Measurements from ENCODE around the gene GRB10. TPM values are rescaled to one million over a fixed set of nuclear protein-coding genes. Genes with fewer than 3 reads are reported as not detected.

The GRB10 gene
- total and polyA plus RNA-seq, 2 of the 8 experiments (the other 6 are each of a cell fraction or from before 2014, with no cell fraction given), result 35.7 to 97.0 TPM

GRCh38 chr7:50619684-50620083, 163.0 kb downstream of the GRB10 start (continued):
- TF ChIP-seq BRCA1 (IDR thresholded peaks at IDR 0.05; ENCODE audit: low read depth, low read length), result no peak

Measured in H1 (cell line).